A673 (cell line): ENCODE results near the gene CPEB1. TPM values are rescaled to one million over a fixed set of nuclear protein-coding genes. Genes with fewer than 3 reads are reported as not detected.

Experiments used
- BruUV-seq: library from RNA; stranded (reverse); fragments of 400-500 nt; replicated peaks from 2 replicates; lab custom pipeline; 2021; lab: Mats Ljungman, UMichigan
- CTCF ChIA-PET: fragments of 300-600 bp; sonication (Branson Sonifier 250); formaldehyde crosslinking; loops from one replicate; lab custom pipeline; 2022; ENCODE audit warnings: antibody characterized with exemption; lab: Charles Lee
- POLR2A ChIA-PET: fragments of 300-600 bp; sonication (Branson Sonifier 250); formaldehyde crosslinking; loops from one replicate; lab custom pipeline; 2022; ENCODE audit warnings: antibody characterized with exemption; ENCODE audit not compliant: low non-redundant PET; lab: Charles Lee
- DNase-seq: peaks from one replicate; pipeline ENCODE4 v3.0.0-alpha.2; 2015; ENCODE audit warnings: low spot score
- H3K27ac ChIP-seq: fragments of 200-600 bp; sonication (generic); 2 replicates; pipeline ENCODE4 v1.5.1; 2016; ENCODE audit warnings: mixed run types, low read depth, mild to moderate bottlenecking, mixed read lengths, antibody characterized with exemption, low read length; ENCODE audit not compliant: poor library complexity, severe bottlenecking
- H3K27me3 ChIP-seq: fragments of 200-600 bp; sonication (generic); replicated peaks from 2 replicates; pipeline ENCODE4 v1.6.1; 2017; ENCODE audit warnings: mixed run types, low read depth, mild to moderate bottlenecking, mixed read lengths, antibody characterized with exemption, low read length; ENCODE audit not compliant: insufficient read depth, poor library complexity
- H3K36me3 ChIP-seq: fragments of 200-600 bp; sonication (generic); 2 replicates; pipeline ENCODE4 v1.6.1; 2016; ENCODE audit warnings: mixed run types, mild to moderate bottlenecking, mixed read lengths, antibody characterized with exemption, low read length; ENCODE audit not compliant: insufficient read depth, poor library complexity, severe bottlenecking
- H3K4me1 ChIP-seq: fragments of 200-600 bp; sonication (generic); 2 replicates; pipeline ENCODE4 v1.6.1; 2017; ENCODE audit warnings: mixed run types, mild to moderate bottlenecking, mixed read lengths, antibody characterized with exemption, low read length; ENCODE audit not compliant: insufficient read depth, poor library complexity, severe bottlenecking
- H3K4me3 ChIP-seq: fragments of 200-600 bp; sonication (generic); 2 replicates; pipeline ENCODE4 v1.5.1; 2016; ENCODE audit warnings: low read depth, mixed run types, mild to moderate bottlenecking, mixed read lengths, low read length; ENCODE audit not compliant: poor library complexity, severe bottlenecking
- H3K9me3 ChIP-seq: fragments of 200-600 bp; sonication (generic); 2 replicates; pipeline ENCODE4 v1.6.1; 2016; ENCODE audit warnings: mixed run types, low read depth, mild to moderate bottlenecking, mixed read lengths, antibody characterized with exemption, low read length; ENCODE audit not compliant: poor library complexity, severe bottlenecking
- CTCF ChIP-seq: fragments of 300-800, 200-600 bp; sonication (generic); conservative IDR thresholded peaks from 2 replicates; pipeline ENCODE4 v1.5.1; 2017; ENCODE audit warnings: low read depth, mild to moderate bottlenecking, antibody characterized with exemption, low read length, moderate library complexity, mixed read lengths
- EZH2 ChIP-seq: fragments of 200-600 bp; sonication (generic); IDR thresholded peaks from 2 replicates; pipeline ENCODE4 v1.6.1; 2017; ENCODE audit warnings: borderline replicate concordance, low read depth, mild to moderate bottlenecking, mixed read lengths, antibody characterized with exemption, low read length; ENCODE audit not compliant: poor library complexity, severe bottlenecking
- intact Hi-C: fragments of 100-400 bp; cut with micrococcal nuclease; formaldehyde crosslinking; loops from one replicate; pipeline ENCODE4 v1.10.0; 2022; ENCODE audit not compliant: unreplicated experiment
- total RNA-seq: library from RNA; stranded (reverse); gene quantifications from 2 replicates; pipeline ENCODE4 v1.2.3, GENCODE V29; 2021

The CPEB1 gene
- total RNA-seq, 1 experiment from 2014 or later: not detected

GRCh38 chr15:82545002-82545401 is 102.2 kb downstream of the CPEB1 start:
- no peak overlapping the region for H3K4me3 ChIP-seq
- no peaks in the 10 kb centered on the region for H3K27me3 ChIP-seq
- no TSS peak for BruUV-seq
- H3K9me3 ChIP-seq: no peaks in the 10 kb centered on the region
- no peak for TF ChIP-seq EZH2
- no peak overlapping the region for H3K27ac ChIP-seq
- ChIA-PET POLR2A (no interaction called here), CTCF (no interaction called here)
- intact Hi-C loops: no loop called here
- H3K4me1 ChIP-seq: peaks cover 6% of the 10 kb centered on the region
- DNase-seq: no peak
- no peaks in the 10 kb centered on the region for H3K36me3 ChIP-seq

- intact Hi-C loops: loop anchor here (5.0 kb wide), 1 partner anchor 443 kb away; the partner anchor contains the start of gene RAMAC
- ChIA-PET POLR2A (no interaction called here), CTCF (no interaction called here)
- TF ChIP-seq CTCF (no peak), EZH2 (no peak)
- no peak overlapping the region for H3K27ac ChIP-seq
- no TSS peak for BruUV-seq
- no peak for DNase-seq
- no peak overlapping the region for H3K4me3 ChIP-seq
- no peaks in the 10 kb centered on the region for H3K27me3 ChIP-seq
- peaks cover 6% of the 10 kb centered on the region for H3K4me1 ChIP-seq
- no peaks in the 10 kb centered on the region for H3K9me3 ChIP-seq
- H3K36me3 ChIP-seq: peaks cover 1% of the 10 kb centered on the region
These were observed 102.7 kb downstream of the CPEB1 start for GRCh38 chr15:82544431-82544830.

- Histone ChIP-seq H3K27me3 (no peaks in the 10 kb centered on the region), H3K4me1 (peaks cover 14% of the 10 kb centered on the region), H3K9me3 (no peaks in the 10 kb centered on the region), H3K4me3 (no peak overlapping the region), H3K27ac (no peak overlapping the region), H3K36me3 (peaks cover 14% of the 10 kb centered on the region)
- TF ChIP-seq EZH2: no peak
- no peak for TF ChIP-seq CTCF
- DNase-seq: no peak
- CTCF ChIA-PET: no interaction called here
- BruUV-seq: no TSS peak
- intact Hi-C loops: loop anchor here (5.0 kb wide), 1 partner anchor 444 kb away; the partner anchor contains the start of gene RAMAC
- POLR2A ChIA-PET: no interaction called here
These were observed 104.0 kb downstream of the CPEB1 start for GRCh38 chr15:82543160-82543559.

GRCh38 chr15:82540984-82541431 is 106.2 kb downstream of the CPEB1 start:
- Histone ChIP-seq H3K4me3 (peak overlapping the region; percentile 76), H3K27ac (peak overlapping the region; percentile 91), H3K27me3 (no peaks in the 10 kb centered on the region), H3K4me1 (peaks cover 15% of the 10 kb centered on the region), H3K9me3 (no peaks in the 10 kb centered on the region), H3K36me3 (peaks cover 35% of the 10 kb centered on the region)
- DNase-seq: no peak
- POLR2A ChIA-PET: interaction anchor here (1.1 kb wide), 1 partner anchor 14 kb away, joined by 10 read pairs; no protein-coding TSS in a partner anchor
- CTCF ChIA-PET: interaction anchor here (1.6 kb wide), 1 partner anchor 10 kb away, joined by 7 read pairs; no protein-coding TSS in a partner anchor
- TSS peak; percentile 92 for BruUV-seq
- intact Hi-C loops: loop anchor here (5.0 kb wide), 1 partner anchor 446 kb away; the partner anchor contains the start of gene RAMAC
- TF ChIP-seq EZH2: no peak
- no peak for TF ChIP-seq CTCF
